ENCODE data around the gene PLEKHM3.

PLEKHM3 gene

GRCh38 chr2:207840101-207840500 lies 185.2 kb downstream of the PLEKHM3 start:
- H3K4me3 ChIP-seq (ENCODE audit: low read depth in 1 of 2, low read length in 2 of 2): no peak overlapping the region
- H3K9me3 ChIP-seq (ENCODE audit: low read length): no peaks in the 10 kb centered on the region
- H3K4me1 ChIP-seq (ENCODE audit: insufficient read depth, low read length): peaks cover 14% of the 10 kb centered on the region
- no peaks in the 10 kb centered on the region for H3K27me3 ChIP-seq (ENCODE audit: control insufficient read depth in 1 of 2, insufficient read depth in 2 of 2, low read length in 2 of 2)
- no peak overlapping the region for H3K27ac ChIP-seq (ENCODE audit: low read depth, low read length)
- no peak overlapping the region for H3K9ac ChIP-seq (ENCODE audit: low read length)
- H3K36me3 ChIP-seq (ENCODE audit: insufficient read depth, low read length): no peaks in the 10 kb centered on the region

GRCh38 chr2:207839575-207839974 lies 185.8 kb downstream of the PLEKHM3 start:
- Histone ChIP-seq H3K4me1 (ENCODE audit: insufficient read depth, low read length) (peaks cover 14% of the 10 kb centered on the region), H3K9ac (ENCODE audit: low read length) (no peak overlapping the region), H3K27ac (ENCODE audit: low read depth, low read length) (no peak overlapping the region), H3K36me3 (ENCODE audit: insufficient read depth, low read length) (no peaks in the 10 kb centered on the region), H3K27me3 (ENCODE audit: control insufficient read depth in 1 of 2, insufficient read depth in 2 of 2, low read length in 2 of 2) (no peaks in the 10 kb centered on the region), H3K9me3 (ENCODE audit: low read length) (no peaks in the 10 kb centered on the region), H3K4me3 (ENCODE audit: low read depth in 1 of 2, low read length in 2 of 2) (no peak overlapping the region)

- H3K27ac ChIP-seq (ENCODE audit: low read depth, low read length): no peak overlapping the region
- no peaks in the 10 kb centered on the region for H3K36me3 ChIP-seq (ENCODE audit: insufficient read depth, low read length)
- H3K4me1 ChIP-seq (ENCODE audit: insufficient read depth, low read length): peaks cover 14% of the 10 kb centered on the region
- H3K9ac ChIP-seq (ENCODE audit: low read length): no peak overlapping the region
- no peaks in the 10 kb centered on the region for H3K27me3 ChIP-seq (ENCODE audit: control insufficient read depth in 1 of 2, insufficient read depth in 2 of 2, low read length in 2 of 2)
- no peak overlapping the region for H3K4me3 ChIP-seq (ENCODE audit: low read depth in 1 of 2, low read length in 2 of 2)
- no peaks in the 10 kb centered on the region for H3K9me3 ChIP-seq (ENCODE audit: low read length)
These were observed 186.3 kb downstream of the PLEKHM3 start for GRCh38 chr2:207839028-207839427.

GRCh38 chr2:207836521-207837133 lies 188.7 kb downstream of the PLEKHM3 start:
- Histone ChIP-seq H3K9me3 (ENCODE audit: low read length) (no peaks in the 10 kb centered on the region), H3K27ac (ENCODE audit: low read depth, low read length) (peak overlapping the region; percentile 1), H3K36me3 (ENCODE audit: insufficient read depth, low read length) (no peaks in the 10 kb centered on the region), H3K9ac (ENCODE audit: low read length) (no peak overlapping the region), H3K4me1 (ENCODE audit: insufficient read depth, low read length) (peaks cover 14% of the 10 kb centered on the region), H3K4me3 (ENCODE audit: low read depth in 1 of 2, low read length in 2 of 2) (no peak overlapping the region), H3K27me3 (ENCODE audit: control insufficient read depth in 1 of 2, insufficient read depth in 2 of 2, low read length in 2 of 2) (no peaks in the 10 kb centered on the region)

- peaks cover 14% of the 10 kb centered on the region for H3K4me1 ChIP-seq (ENCODE audit: insufficient read depth, low read length)
- H3K27me3 ChIP-seq (ENCODE audit: control insufficient read depth in 1 of 2, insufficient read depth in 2 of 2, low read length in 2 of 2): no peaks in the 10 kb centered on the region
- no peak overlapping the region for H3K4me3 ChIP-seq (ENCODE audit: low read depth in 1 of 2, low read length in 2 of 2)
- no peak overlapping the region for H3K9ac ChIP-seq (ENCODE audit: low read length)
- H3K27ac ChIP-seq (ENCODE audit: low read depth, low read length): no peak overlapping the region
- H3K9me3 ChIP-seq (ENCODE audit: low read length): no peaks in the 10 kb centered on the region
- H3K36me3 ChIP-seq (ENCODE audit: insufficient read depth, low read length): no peaks in the 10 kb centered on the region
These were observed 189.5 kb downstream of the PLEKHM3 start for GRCh38 chr2:207835805-207836204.

- no peaks in the 10 kb centered on the region for H3K27me3 ChIP-seq (ENCODE audit: control insufficient read depth in 1 of 2, insufficient read depth in 2 of 2, low read length in 2 of 2)
- H3K36me3 ChIP-seq (ENCODE audit: insufficient read depth, low read length): no peaks in the 10 kb centered on the region
- no peaks in the 10 kb centered on the region for H3K9me3 ChIP-seq (ENCODE audit: low read length)
- H3K4me3 ChIP-seq (ENCODE audit: low read depth in 1 of 2, low read length in 2 of 2): no peak overlapping the region
- no peak overlapping the region for H3K9ac ChIP-seq (ENCODE audit: low read length)
- H3K4me1 ChIP-seq (ENCODE audit: insufficient read depth, low read length): peaks cover 17% of the 10 kb centered on the region
- H3K27ac ChIP-seq (ENCODE audit: low read depth, low read length): no peak overlapping the region
These were observed 192.0 kb downstream of the PLEKHM3 start for GRCh38 chr2:207833251-207833751.

GRCh38 chr2:207831584-207832248 lies 193.6 kb downstream of the PLEKHM3 start:
- Histone ChIP-seq H3K4me3 (ENCODE audit: low read depth in 1 of 2, low read length in 2 of 2) (no peak overlapping the region), H3K4me1 (ENCODE audit: insufficient read depth, low read length) (peaks cover 23% of the 10 kb centered on the region), H3K36me3 (ENCODE audit: insufficient read depth, low read length) (no peaks in the 10 kb centered on the region), H3K27me3 (ENCODE audit: control insufficient read depth in 1 of 2, insufficient read depth in 2 of 2, low read length in 2 of 2) (no peaks in the 10 kb centered on the region), H3K9me3 (ENCODE audit: low read length) (no peaks in the 10 kb centered on the region), H3K27ac (ENCODE audit: low read depth, low read length) (no peak overlapping the region), H3K9ac (ENCODE audit: low read length) (no peak overlapping the region)

GRCh38 chr2:207830778-207831438 lies 194.4 kb downstream of the PLEKHM3 start:
- H3K36me3 ChIP-seq (ENCODE audit: insufficient read depth, low read length): no peaks in the 10 kb centered on the region
- no peak overlapping the region for H3K9ac ChIP-seq (ENCODE audit: low read length)
- no peak overlapping the region for H3K4me3 ChIP-seq (ENCODE audit: low read depth in 1 of 2, low read length in 2 of 2)
- no peaks in the 10 kb centered on the region for H3K9me3 ChIP-seq (ENCODE audit: low read length)
- no peak overlapping the region for H3K27ac ChIP-seq (ENCODE audit: low read depth, low read length)
- no peaks in the 10 kb centered on the region for H3K27me3 ChIP-seq (ENCODE audit: control insufficient read depth in 1 of 2, insufficient read depth in 2 of 2, low read length in 2 of 2)
- H3K4me1 ChIP-seq (ENCODE audit: insufficient read depth, low read length): peaks cover 22% of the 10 kb centered on the region

- H3K9me3 ChIP-seq (ENCODE audit: low read length): no peaks in the 10 kb centered on the region
- H3K36me3 ChIP-seq (ENCODE audit: insufficient read depth, low read length): no peaks in the 10 kb centered on the region
- no peak overlapping the region for H3K27ac ChIP-seq (ENCODE audit: low read depth, low read length)
- no peaks in the 10 kb centered on the region for H3K27me3 ChIP-seq (ENCODE audit: control insufficient read depth in 1 of 2, insufficient read depth in 2 of 2, low read length in 2 of 2)
- H3K4me3 ChIP-seq (ENCODE audit: low read depth in 1 of 2, low read length in 2 of 2): no peak overlapping the region
- peaks cover 44% of the 10 kb centered on the region for H3K4me1 ChIP-seq (ENCODE audit: insufficient read depth, low read length)
- no peak overlapping the region for H3K9ac ChIP-seq (ENCODE audit: low read length)
These were observed 196.8 kb downstream of the PLEKHM3 start for GRCh38 chr2:207828361-207829057.

GRCh38 chr2:207825978-207826377 lies 199.3 kb downstream of the PLEKHM3 start:
- Histone ChIP-seq H3K27ac (ENCODE audit: low read depth, low read length) (peak overlapping the region; percentile 73), H3K36me3 (ENCODE audit: insufficient read depth, low read length) (no peaks in the 10 kb centered on the region), H3K9me3 (ENCODE audit: low read length) (no peaks in the 10 kb centered on the region), H3K27me3 (ENCODE audit: control insufficient read depth in 1 of 2, insufficient read depth in 2 of 2, low read length in 2 of 2) (no peaks in the 10 kb centered on the region), H3K9ac (ENCODE audit: low read length) (no peak overlapping the region), H3K4me1 (ENCODE audit: insufficient read depth, low read length) (peaks cover 44% of the 10 kb centered on the region), H3K4me3 (ENCODE audit: low read depth in 1 of 2, low read length in 2 of 2) (peak overlapping the region in 1 of 2 donors; percentile 38)

Measured in muscle layer of colon (tissue), 2 donors.